Suprapubic skin (tissue), 4 donors: ENCODE data around the gene TEDC1.

Source experiments
- CTCF ChIP-seq, 2 donors: fragments of 200-600 bp in 1 of 2; fragments of 450-650 bp in 1 of 2; sonication (generic) in 1 of 2; IDR thresholded peaks; one replicate each; pipeline ENCODE4 v1.5.1; 2016 to 2019; ENCODE audit warnings: antibody characterized with exemption in 2 of 2, mild to moderate bottlenecking in 1 of 2, moderate library complexity in 1 of 2
- EP300 ChIP-seq: sonication (generic); formaldehyde crosslinking; IDR thresholded peaks from one replicate; pipeline ENCODE4 v1.6.1; 2017; ENCODE audit warnings: antibody characterized with exemption
- POLR2A ChIP-seq, 2 donors: fragments of 450-650 bp; IDR thresholded peaks; one replicate each; pipeline ENCODE4 v1.6.1; 2017; ENCODE audit warnings: antibody characterized with exemption in 2 of 2, mild to moderate bottlenecking in 2 of 2, moderate library complexity in 2 of 2
- POLR2AphosphoS5 ChIP-seq, 3 donors: sonication (generic); formaldehyde crosslinking; IDR thresholded peaks; one replicate each; pipeline ENCODE4 v1.6.1; 2017; ENCODE audit warnings: antibody characterized with exemption in 3 of 3

- no peak for TF ChIP-seq POLR2A (IDR thresholded peaks at IDR 0.05)
- no peak for TF ChIP-seq CTCF (IDR thresholded peaks at IDR 0.05)
- TF ChIP-seq POLR2AphosphoS5 (IDR thresholded peaks at IDR 0.05) = no peak
- TF ChIP-seq EP300 = no peak
Observed at GRCh38 chr14:105536051-105536450, 45.0 kb downstream of the TEDC1 start.
